GM21576 (cell line): ENCODE data around the gene KLHL3.

Experiments used
- ATAC-seq: cut with Tn5 transposase; IDR thresholded peaks from one replicate; pipeline ENCODE4 v1.9.1; 2021; ENCODE audit warnings: mild to moderate bottlenecking, moderate library complexity; ENCODE audit not compliant: unreplicated experiment

KLHL3 gene

DNA sequence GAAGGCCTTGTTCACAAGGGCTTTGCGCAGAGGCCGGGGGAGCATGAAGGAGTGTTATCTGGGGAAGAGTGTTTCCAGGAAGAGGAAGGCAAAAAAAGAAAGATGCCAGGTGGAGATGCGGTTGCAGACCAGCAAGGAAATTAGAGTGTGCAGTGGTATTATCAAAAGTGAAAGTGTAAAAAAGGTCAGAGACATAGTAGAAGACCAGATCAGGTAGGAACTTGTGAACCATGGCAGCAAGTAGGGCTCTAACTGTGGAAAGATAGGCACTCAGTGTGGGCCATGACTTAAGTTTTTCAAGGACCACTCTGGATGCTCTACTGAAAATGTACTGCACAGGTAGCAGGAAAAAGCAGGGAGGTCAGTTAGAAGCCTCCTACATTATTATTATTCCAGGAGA is 146.7 kb downstream of the KLHL3 start:
- no peak for ATAC-seq

DNA sequence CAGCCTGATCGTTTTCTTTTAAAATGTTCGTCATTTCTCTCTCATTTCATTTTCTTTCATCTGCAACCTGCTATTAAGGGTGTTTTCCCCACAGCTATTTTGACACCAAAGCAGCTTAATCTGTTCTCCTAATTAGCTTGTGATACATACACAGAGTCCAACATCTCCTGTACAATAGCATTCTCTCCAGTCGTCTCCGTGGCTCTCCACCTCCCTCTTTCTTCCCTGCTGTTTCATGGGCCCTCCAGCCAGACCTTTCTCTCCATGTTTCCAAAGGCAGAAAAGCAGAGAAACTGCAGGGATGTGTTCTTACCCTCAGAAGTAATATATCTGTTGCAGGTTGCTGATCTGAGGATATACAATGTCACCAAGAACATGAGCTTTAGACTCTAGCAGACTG is 148.0 kb downstream of the KLHL3 start:
- no peak for ATAC-seq

DNA sequence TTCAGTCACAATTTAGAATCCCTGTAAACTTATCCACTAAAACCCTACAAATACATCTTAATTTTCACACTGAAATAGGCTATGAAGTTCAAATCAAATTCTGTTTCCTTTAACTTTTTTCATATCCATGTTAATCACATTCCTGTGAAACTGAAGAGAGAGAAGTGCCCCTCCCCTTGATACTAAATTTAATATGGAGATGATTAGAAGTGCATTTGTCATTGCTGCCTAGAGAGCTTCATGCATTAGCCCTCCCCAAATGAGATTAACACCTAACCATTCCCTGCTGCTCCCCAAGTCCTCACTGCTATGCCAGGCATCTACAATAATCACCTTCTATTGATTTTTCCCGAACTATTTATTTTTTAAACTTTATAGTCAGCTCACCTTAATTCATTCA is 151.6 kb downstream of the KLHL3 start:
- no peak for ATAC-seq

- ATAC-seq = no peak
These were observed 152.8 kb downstream of the KLHL3 start for GRCh38 chr5:137583129-137583528.

DNA sequence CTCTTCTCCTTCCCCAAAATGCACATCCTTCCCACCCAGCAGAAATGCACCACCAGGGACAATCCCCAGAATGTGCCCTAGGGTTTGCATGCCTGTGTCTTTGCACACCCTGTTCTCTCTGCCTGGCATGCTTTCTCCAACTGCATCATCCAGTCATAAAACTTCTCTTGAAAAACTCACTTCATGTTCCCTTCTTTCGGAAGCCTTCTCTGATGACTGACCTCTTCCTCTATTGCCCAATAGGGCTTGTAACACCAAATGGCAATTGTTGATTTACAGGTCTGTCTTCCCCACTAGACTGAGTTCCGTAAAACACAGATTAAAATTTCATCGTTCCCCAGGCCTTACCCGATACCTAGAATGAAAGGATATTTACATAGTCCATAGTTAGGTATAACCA is 153.7 kb downstream of the KLHL3 start:
- ATAC-seq = no peak

- no peak for ATAC-seq
These were observed 154.1 kb downstream of the KLHL3 start for GRCh38 chr5:137581776-137582175.

- ATAC-seq = no peak
These were observed 155.9 kb downstream of the KLHL3 start for GRCh38 chr5:137580030-137580429.

GRCh38 chr5:137575847-137576246 is 160.0 kb downstream of the KLHL3 start:
- no peak for ATAC-seq

DNA sequence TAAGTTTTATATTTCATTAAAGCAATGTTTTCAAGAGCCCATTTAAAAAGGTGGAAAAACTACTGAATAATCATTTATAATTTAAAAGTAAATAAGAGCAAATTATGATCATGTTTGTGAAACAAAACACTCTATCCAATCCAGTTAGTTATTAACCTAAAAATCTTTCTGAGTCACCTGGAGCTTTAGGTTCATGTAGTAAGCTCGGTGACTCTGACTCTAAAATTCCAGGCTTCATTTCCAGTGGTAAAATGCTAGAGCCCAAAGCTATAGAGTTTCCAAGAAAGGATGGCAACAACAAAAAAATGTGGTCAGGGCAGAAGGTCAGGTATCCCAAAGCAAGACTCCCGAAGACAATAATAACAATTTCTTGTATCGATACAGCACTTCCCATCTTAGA is 160.7 kb downstream of the KLHL3 start:
- no peak for ATAC-seq

DNA sequence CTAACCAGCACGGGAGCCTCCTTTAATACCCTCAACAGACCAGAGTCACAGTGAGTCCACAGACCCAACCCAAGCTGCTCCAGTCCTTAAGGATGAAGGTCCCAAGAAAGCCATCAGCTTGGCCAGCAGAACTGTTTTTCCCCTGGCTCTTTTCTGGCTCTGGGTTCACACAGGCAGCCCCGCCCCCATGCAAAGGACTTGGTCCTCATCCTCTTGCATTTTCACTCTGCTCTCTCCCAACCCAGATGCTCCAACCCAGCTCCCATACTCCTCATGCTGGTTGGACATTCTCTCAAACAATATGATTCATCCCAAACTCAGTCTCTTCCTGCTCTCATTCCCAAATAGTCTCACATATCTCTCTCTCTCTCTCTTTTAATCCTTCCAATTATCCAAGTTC is 162.5 kb downstream of the KLHL3 start:
- no peak for ATAC-seq

GRCh38 chr5:137572042-137572695 is 163.7 kb downstream of the KLHL3 start:
- no peak for ATAC-seq

DNA sequence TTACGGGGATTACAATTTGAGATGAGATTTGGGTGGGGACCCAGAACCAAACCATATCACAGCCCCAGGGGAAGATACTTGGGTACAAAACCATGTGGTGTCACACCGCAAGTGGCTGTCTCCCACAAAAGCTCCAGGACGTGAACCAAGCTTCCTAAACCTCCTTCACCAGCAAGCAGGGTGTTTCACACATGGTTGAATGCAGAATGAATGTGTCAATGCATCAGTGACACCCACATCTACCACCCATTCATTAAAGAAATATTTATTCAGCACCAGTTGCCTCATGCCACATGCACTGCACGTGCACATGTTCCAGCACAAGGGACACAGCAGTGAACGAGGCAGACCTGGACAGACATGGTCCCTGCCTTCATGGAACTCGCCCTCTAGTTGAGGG is 165.8 kb downstream of the KLHL3 start:
- no peak for ATAC-seq
